Measurements from ENCODE around the gene GJC1.

GJC1 gene

GRCh38 chr17:44796731-44797130 lies 33.4 kb downstream of the GJC1 start:
- Histone ChIP-seq H3K27me3 (ENCODE audit: control insufficient read depth, insufficient read depth, low read length) (no peaks in the 10 kb centered on the region), H3K4me3 (ENCODE audit: low read depth, low read length) (no peak overlapping the region), H3K36me3 (ENCODE audit: control insufficient read depth, insufficient read depth, low read length) (peaks cover 4% of the 10 kb centered on the region), H3K9ac (ENCODE audit: low read depth, low read length) (no peak overlapping the region), H3K9me3 (ENCODE audit: control insufficient read depth, insufficient read depth, low read length) (no peaks in the 10 kb centered on the region), H3K4me1 (ENCODE audit: control insufficient read depth, insufficient read depth, low read length) (no peaks in the 10 kb centered on the region)

- Histone ChIP-seq H3K4me3 (ENCODE audit: low read depth, low read length) (no peak overlapping the region), H3K27me3 (ENCODE audit: control insufficient read depth, insufficient read depth, low read length) (no peaks in the 10 kb centered on the region), H3K9me3 (ENCODE audit: control insufficient read depth, insufficient read depth, low read length) (no peaks in the 10 kb centered on the region), H3K36me3 (ENCODE audit: control insufficient read depth, insufficient read depth, low read length) (no peaks in the 10 kb centered on the region), H3K9ac (ENCODE audit: low read depth, low read length) (no peak overlapping the region), H3K4me1 (ENCODE audit: control insufficient read depth, insufficient read depth, low read length) (no peaks in the 10 kb centered on the region)
These were observed 34.2 kb downstream of the GJC1 start for GRCh38 chr17:44795928-44796327.

GRCh38 chr17:44795421-44795820 lies 34.7 kb downstream of the GJC1 start:
- Histone ChIP-seq H3K4me1 (ENCODE audit: control insufficient read depth, insufficient read depth, low read length) (no peaks in the 10 kb centered on the region), H3K9ac (ENCODE audit: low read depth, low read length) (no peak overlapping the region), H3K4me3 (ENCODE audit: low read depth, low read length) (no peak overlapping the region), H3K9me3 (ENCODE audit: control insufficient read depth, insufficient read depth, low read length) (no peaks in the 10 kb centered on the region), H3K27me3 (ENCODE audit: control insufficient read depth, insufficient read depth, low read length) (no peaks in the 10 kb centered on the region), H3K36me3 (ENCODE audit: control insufficient read depth, insufficient read depth, low read length) (no peaks in the 10 kb centered on the region)

GRCh38 chr17:44794851-44795413 lies 35.2 kb downstream of the GJC1 start:
- Histone ChIP-seq H3K9ac (ENCODE audit: low read depth, low read length) (no peak overlapping the region), H3K36me3 (ENCODE audit: control insufficient read depth, insufficient read depth, low read length) (no peaks in the 10 kb centered on the region), H3K27me3 (ENCODE audit: control insufficient read depth, insufficient read depth, low read length) (no peaks in the 10 kb centered on the region), H3K9me3 (ENCODE audit: control insufficient read depth, insufficient read depth, low read length) (no peaks in the 10 kb centered on the region), H3K4me3 (ENCODE audit: low read depth, low read length) (no peak overlapping the region), H3K4me1 (ENCODE audit: control insufficient read depth, insufficient read depth, low read length) (no peaks in the 10 kb centered on the region)

GRCh38 chr17:44793885-44794842 lies 35.9 kb downstream of the GJC1 start:
- H3K27me3 ChIP-seq (ENCODE audit: control insufficient read depth, insufficient read depth, low read length) = no peaks in the 10 kb centered on the region
- H3K4me1 ChIP-seq (ENCODE audit: control insufficient read depth, insufficient read depth, low read length) = no peaks in the 10 kb centered on the region
- H3K9me3 ChIP-seq (ENCODE audit: control insufficient read depth, insufficient read depth, low read length) = no peaks in the 10 kb centered on the region
- H3K36me3 ChIP-seq (ENCODE audit: control insufficient read depth, insufficient read depth, low read length) = no peaks in the 10 kb centered on the region
- no peak overlapping the region for H3K9ac ChIP-seq (ENCODE audit: low read depth, low read length)
- H3K4me3 ChIP-seq (ENCODE audit: low read depth, low read length) = no peak overlapping the region

- Histone ChIP-seq H3K4me3 (ENCODE audit: low read depth, low read length) (no peak overlapping the region), H3K9me3 (ENCODE audit: control insufficient read depth, insufficient read depth, low read length) (no peaks in the 10 kb centered on the region), H3K9ac (ENCODE audit: low read depth, low read length) (no peak overlapping the region), H3K4me1 (ENCODE audit: control insufficient read depth, insufficient read depth, low read length) (no peaks in the 10 kb centered on the region), H3K36me3 (ENCODE audit: control insufficient read depth, insufficient read depth, low read length) (no peaks in the 10 kb centered on the region), H3K27me3 (ENCODE audit: control insufficient read depth, insufficient read depth, low read length) (no peaks in the 10 kb centered on the region)
These were observed 37.8 kb downstream of the GJC1 start for GRCh38 chr17:44792276-44792675.

- H3K9ac ChIP-seq (ENCODE audit: low read depth, low read length) = no peak overlapping the region
- H3K9me3 ChIP-seq (ENCODE audit: control insufficient read depth, insufficient read depth, low read length) = no peaks in the 10 kb centered on the region
- no peaks in the 10 kb centered on the region for H3K27me3 ChIP-seq (ENCODE audit: control insufficient read depth, insufficient read depth, low read length)
- H3K4me3 ChIP-seq (ENCODE audit: low read depth, low read length) = no peak overlapping the region
- H3K4me1 ChIP-seq (ENCODE audit: control insufficient read depth, insufficient read depth, low read length) = no peaks in the 10 kb centered on the region
- H3K36me3 ChIP-seq (ENCODE audit: control insufficient read depth, insufficient read depth, low read length) = no peaks in the 10 kb centered on the region
These were observed 41.9 kb downstream of the GJC1 start for GRCh38 chr17:44788139-44788538.

GRCh38 chr17:44787271-44787940 lies 42.7 kb downstream of the GJC1 start:
- Histone ChIP-seq H3K27me3 (ENCODE audit: control insufficient read depth, insufficient read depth, low read length) (no peaks in the 10 kb centered on the region), H3K9me3 (ENCODE audit: control insufficient read depth, insufficient read depth, low read length) (no peaks in the 10 kb centered on the region), H3K36me3 (ENCODE audit: control insufficient read depth, insufficient read depth, low read length) (no peaks in the 10 kb centered on the region), H3K4me3 (ENCODE audit: low read depth, low read length) (no peak overlapping the region), H3K9ac (ENCODE audit: low read depth, low read length) (no peak overlapping the region), H3K4me1 (ENCODE audit: control insufficient read depth, insufficient read depth, low read length) (peaks cover under 1% of the 10 kb centered on the region)

- Histone ChIP-seq H3K27me3 (ENCODE audit: control insufficient read depth, insufficient read depth, low read length) (no peaks in the 10 kb centered on the region), H3K4me3 (ENCODE audit: low read depth, low read length) (no peak overlapping the region), H3K9ac (ENCODE audit: low read depth, low read length) (no peak overlapping the region), H3K36me3 (ENCODE audit: control insufficient read depth, insufficient read depth, low read length) (no peaks in the 10 kb centered on the region), H3K4me1 (ENCODE audit: control insufficient read depth, insufficient read depth, low read length) (peaks cover 2% of the 10 kb centered on the region), H3K9me3 (ENCODE audit: control insufficient read depth, insufficient read depth, low read length) (no peaks in the 10 kb centered on the region)
These were observed 43.5 kb downstream of the GJC1 start for GRCh38 chr17:44786551-44787081.

GRCh38 chr17:44785921-44786320 lies 44.2 kb downstream of the GJC1 start:
- Histone ChIP-seq H3K9me3 (ENCODE audit: control insufficient read depth, insufficient read depth, low read length) (no peaks in the 10 kb centered on the region), H3K4me3 (ENCODE audit: low read depth, low read length) (no peak overlapping the region), H3K9ac (ENCODE audit: low read depth, low read length) (no peak overlapping the region), H3K4me1 (ENCODE audit: control insufficient read depth, insufficient read depth, low read length) (peaks cover 2% of the 10 kb centered on the region), H3K27me3 (ENCODE audit: control insufficient read depth, insufficient read depth, low read length) (no peaks in the 10 kb centered on the region), H3K36me3 (ENCODE audit: control insufficient read depth, insufficient read depth, low read length) (no peaks in the 10 kb centered on the region)

GRCh38 chr17:44782326-44782850 lies 47.7 kb downstream of the GJC1 start:
- Histone ChIP-seq H3K4me3 (ENCODE audit: low read depth, low read length) (no peak overlapping the region), H3K9me3 (ENCODE audit: control insufficient read depth, insufficient read depth, low read length) (no peaks in the 10 kb centered on the region), H3K36me3 (ENCODE audit: control insufficient read depth, insufficient read depth, low read length) (no peaks in the 10 kb centered on the region), H3K4me1 (ENCODE audit: control insufficient read depth, insufficient read depth, low read length) (peaks cover 6% of the 10 kb centered on the region), H3K9ac (ENCODE audit: low read depth, low read length) (no peak overlapping the region), H3K27me3 (ENCODE audit: control insufficient read depth, insufficient read depth, low read length) (no peaks in the 10 kb centered on the region)
